ENCODE measurements around the gene STK32B. TPM values are rescaled to one million over a fixed set of nuclear protein-coding genes. Genes with fewer than 3 reads are reported as not detected.

STK32B gene
- total and polyA plus RNA-seq, 2 donors (not counting 1 experiment from before 2014, with no cell fraction given), result 0.22 to 0.30 TPM

DNA sequence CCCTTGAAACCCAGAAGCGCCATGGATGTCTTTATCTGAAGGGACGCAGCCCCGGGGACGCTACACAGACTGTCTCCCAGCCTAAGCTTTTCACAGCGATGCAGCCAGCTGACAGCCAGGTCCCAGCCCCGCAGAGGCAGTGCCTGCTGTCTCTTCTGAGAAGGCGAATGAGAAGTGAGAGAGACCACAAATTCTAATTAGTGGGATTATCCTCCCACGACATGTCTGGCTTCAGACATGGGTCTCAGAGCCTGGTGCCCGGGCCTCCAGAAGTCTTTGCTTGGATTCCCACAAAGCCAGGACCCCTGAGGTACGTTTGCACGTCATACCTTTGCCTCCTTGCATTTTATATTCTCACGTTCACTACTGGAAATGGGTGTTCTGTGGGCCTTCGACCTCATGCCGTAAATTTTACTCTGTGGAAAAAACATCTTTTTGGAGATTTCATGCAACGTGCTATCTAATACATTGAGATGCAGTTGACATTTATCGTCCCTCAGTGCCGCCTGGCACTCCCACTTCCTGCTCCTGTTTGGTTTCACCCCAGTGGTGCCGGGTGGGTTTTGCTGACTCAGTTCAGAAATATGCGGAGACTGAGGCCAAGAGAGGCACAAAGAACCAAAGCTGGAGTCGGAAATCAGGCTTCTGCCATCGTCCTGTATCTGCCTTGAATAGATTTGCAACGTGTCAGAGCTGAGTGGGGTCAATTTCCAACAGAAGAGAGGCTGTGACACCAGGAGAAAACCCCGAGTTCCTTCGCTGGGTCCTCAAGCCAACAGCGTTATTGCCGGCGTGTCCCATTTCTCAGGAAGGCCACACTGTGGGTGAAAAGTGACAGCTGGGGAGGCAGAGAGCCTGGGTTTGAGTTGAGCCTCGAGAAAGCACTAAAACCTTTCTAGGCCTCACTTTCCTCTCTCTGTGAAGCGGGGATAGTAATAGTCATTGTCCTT lies 114.4 kb downstream of the STK32B start:
- H3K9me3 Mint-ChIP-seq (ENCODE audit: insufficient read depth), result no peaks in the 10 kb centered on the region
- H3K27me3 Mint-ChIP-seq, result no peaks in the 10 kb centered on the region
- H3K36me3 ChIP-seq (replicated peaks in 1 of 2; ENCODE audit: control extremely low read depth in 1 of 2, control insufficient read depth in 1 of 2, extremely low read depth in 1 of 2, insufficient read depth in 2 of 2, low read length in 1 of 2), result no peaks in the 10 kb centered on the region
- no peak overlapping the region for H3K4me3 Mint-ChIP-seq
- H3K4me2 ChIP-seq (replicated peaks; ENCODE audit: low read depth, low read length, poor library complexity, severe bottlenecking), result no peak overlapping the region
- intact Hi-C loops (cut with micrococcal nuclease), result no loop called here
- ChIA-PET CTCF (no interaction called here), POLR2A (interaction anchor here (0.6 kb wide), 1 partner anchor 11 kb away, joined by 11 read pairs; no protein-coding TSS in a partner anchor)
- H3K4me1 ChIP-seq (ENCODE audit: control insufficient read depth in 2 of 2, insufficient read depth in 2 of 2, low read length in 2 of 2), result no peaks in the 10 kb centered on the region
- no peak overlapping the region for H3K9ac ChIP-seq (ENCODE audit: low read length)
- H3K79me2 ChIP-seq (ENCODE audit: control insufficient read depth, insufficient read depth, low read length), result no peaks in the 10 kb centered on the region
- no peak overlapping the region for H3K27ac Mint-ChIP-seq
- no peak overlapping the region for H3K27ac ChIP-seq (ENCODE audit: low read length in 2 of 2)
- no peak overlapping the region for H3K4me3 ChIP-seq (ENCODE audit: control extremely low read depth in 1 of 5, extremely low read depth in 1 of 5, insufficient read depth in 1 of 5, low read depth in 2 of 5, low read length in 4 of 5)
- no peaks in the 10 kb centered on the region for H3K4me1 Mint-ChIP-seq
- 89% methylated on average over 27 of the region's 29 CpGs for WGBS (ENCODE audit: insufficient coverage)
- TF ChIP-seq EZH2 (IDR thresholded peaks at IDR 0.05; ENCODE audit: borderline replicate concordance, insufficient read depth, low read depth, low read length, poor library complexity, severe bottlenecking), result no peak
- TF ChIP-seq, protein P1, sequence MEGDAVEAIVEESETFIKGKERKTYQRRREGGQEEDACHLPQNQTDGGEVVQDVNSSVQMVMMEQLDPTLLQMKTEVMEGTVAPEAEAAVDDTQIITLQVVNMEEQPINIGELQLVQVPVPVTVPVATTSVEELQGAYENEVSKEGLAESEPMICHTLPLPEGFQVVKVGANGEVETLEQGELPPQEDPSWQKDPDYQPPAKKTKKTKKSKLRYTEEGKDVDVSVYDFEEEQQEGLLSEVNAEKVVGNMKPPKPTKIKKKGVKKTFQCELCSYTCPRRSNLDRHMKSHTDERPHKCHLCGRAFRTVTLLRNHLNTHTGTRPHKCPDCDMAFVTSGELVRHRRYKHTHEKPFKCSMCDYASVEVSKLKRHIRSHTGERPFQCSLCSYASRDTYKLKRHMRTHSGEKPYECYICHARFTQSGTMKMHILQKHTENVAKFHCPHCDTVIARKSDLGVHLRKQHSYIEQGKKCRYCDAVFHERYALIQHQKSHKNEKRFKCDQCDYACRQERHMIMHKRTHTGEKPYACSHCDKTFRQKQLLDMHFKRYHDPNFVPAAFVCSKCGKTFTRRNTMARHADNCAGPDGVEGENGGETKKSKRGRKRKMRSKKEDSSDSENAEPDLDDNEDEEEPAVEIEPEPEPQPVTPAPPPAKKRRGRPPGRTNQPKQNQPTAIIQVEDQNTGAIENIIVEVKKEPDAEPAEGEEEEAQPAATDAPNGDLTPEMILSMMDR (IDR thresholded peaks at IDR 0.05), result no peak
- H3K9me3 ChIP-seq (ENCODE audit: control extremely low read depth in 1 of 3, control insufficient read depth in 2 of 3, insufficient read depth in 1 of 3, low read length in 2 of 3), result peaks cover 0 to 8% (median 0%) of the 10 kb centered on the region in 3 donors
- no peaks in the 10 kb centered on the region for H3K27me3 ChIP-seq (replicated peaks in 1 of 4; ENCODE audit: control extremely low read depth in 1 of 4, control insufficient read depth in 3 of 4, insufficient read depth in 4 of 4, low read length in 3 of 4)
- no peak for ATAC-seq (ENCODE audit: low read depth)
- H4K20me1 ChIP-seq (ENCODE audit: control insufficient read depth, insufficient read depth, low read length, poor library complexity, severe bottlenecking), result no peaks in the 10 kb centered on the region
- DNase-seq, result no peak
- H2AFZ ChIP-seq (ENCODE audit: insufficient read depth, low read depth, low read length, poor library complexity, severe bottlenecking), result no peak overlapping the region

DNA sequence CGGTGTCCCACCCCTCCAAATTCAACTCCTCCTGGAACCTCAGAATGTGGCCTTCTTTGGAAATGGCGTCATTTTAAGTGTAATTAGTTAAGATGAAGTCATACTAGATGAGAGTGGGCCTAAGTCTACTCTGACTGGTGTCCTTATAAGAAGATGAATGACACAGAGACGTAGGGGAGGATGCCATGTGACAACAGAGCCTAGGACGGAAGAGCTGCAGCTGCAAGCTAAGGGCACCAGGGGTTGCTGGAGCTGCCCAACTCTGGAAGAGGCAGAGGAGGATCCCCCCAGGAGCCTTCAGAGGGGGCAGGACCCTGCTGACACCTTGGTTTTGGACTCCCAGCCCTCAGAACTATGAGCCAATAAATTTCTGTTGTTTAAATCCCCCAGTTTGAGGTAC lies 115.1 kb downstream of the STK32B start:
- CTCF ChIA-PET, result no interaction called here
- H3K4me3 ChIP-seq (ENCODE audit: control extremely low read depth in 1 of 5, extremely low read depth in 1 of 5, insufficient read depth in 1 of 5, low read depth in 2 of 5, low read length in 4 of 5), result no peak overlapping the region
- WGBS (ENCODE audit: insufficient coverage), result 96% methylated on average over 3 of the region's 4 CpGs
- Mint-ChIP-seq H3K9me3 (ENCODE audit: insufficient read depth) (no peaks in the 10 kb centered on the region), H3K27ac (no peak overlapping the region), H3K4me3 (no peak overlapping the region), H3K27me3 (no peaks in the 10 kb centered on the region), H3K4me1 (no peaks in the 10 kb centered on the region)
- H3K9ac ChIP-seq (ENCODE audit: low read length), result no peak overlapping the region
- H3K9me3 ChIP-seq (ENCODE audit: control extremely low read depth in 1 of 3, control insufficient read depth in 2 of 3, insufficient read depth in 1 of 3, low read length in 2 of 3), result peaks cover 0 to 8% (median 0%) of the 10 kb centered on the region in 3 donors
- no peaks in the 10 kb centered on the region for H3K4me1 ChIP-seq (ENCODE audit: control insufficient read depth in 2 of 2, insufficient read depth in 2 of 2, low read length in 2 of 2)
- POLR2A ChIA-PET, result interaction anchor here (0.6 kb wide), 1 partner anchor 10 kb away, joined by 11 read pairs; no protein-coding TSS in a partner anchor
- no peaks in the 10 kb centered on the region for H3K27me3 ChIP-seq (replicated peaks in 1 of 4; ENCODE audit: control extremely low read depth in 1 of 4, control insufficient read depth in 3 of 4, insufficient read depth in 4 of 4, low read length in 3 of 4)
- no peaks in the 10 kb centered on the region for H3K79me2 ChIP-seq (ENCODE audit: control insufficient read depth, insufficient read depth, low read length)
- H4K20me1 ChIP-seq (ENCODE audit: control insufficient read depth, insufficient read depth, low read length, poor library complexity, severe bottlenecking), result no peaks in the 10 kb centered on the region
- no peak overlapping the region for H3K27ac ChIP-seq (ENCODE audit: low read length in 2 of 2)
- no peak for TF ChIP-seq EZH2 (IDR thresholded peaks at IDR 0.05; ENCODE audit: borderline replicate concordance, insufficient read depth, low read depth, low read length, poor library complexity, severe bottlenecking)
- TF ChIP-seq, protein P1 (IDR thresholded peaks at IDR 0.05), result no peak
- intact Hi-C loops (cut with micrococcal nuclease), result no loop called here
- no peak for DNase-seq
- no peaks in the 10 kb centered on the region for H3K36me3 ChIP-seq (replicated peaks in 1 of 2; ENCODE audit: control extremely low read depth in 1 of 2, control insufficient read depth in 1 of 2, extremely low read depth in 1 of 2, insufficient read depth in 2 of 2, low read length in 1 of 2)
- no peak overlapping the region for H3K4me2 ChIP-seq (replicated peaks; ENCODE audit: low read depth, low read length, poor library complexity, severe bottlenecking)
- H2AFZ ChIP-seq (ENCODE audit: insufficient read depth, low read depth, low read length, poor library complexity, severe bottlenecking), result no peak overlapping the region
- no peak for ATAC-seq (ENCODE audit: low read depth)
